AG04450 (cell line): ENCODE data around the gene MXRA7. TPM values are rescaled to one million over a fixed set of nuclear protein-coding genes. Genes with fewer than 3 reads are reported as not detected.
"Not testable (repeated sequence)": the region's sequence is repeated elsewhere in the genome, so short reads cannot be mapped to it uniquely, and the experiment has no call there.

Experiments used
- CTCF ChIA-PET: fragments of 300-600, 350-600 bp; formaldehyde crosslinking; extraction: SDS; loops from one replicate; lab custom pipeline; 2022; ENCODE audit warnings: antibody characterized with exemption, inconsistent platforms; lab: Charles Lee
- POLR2A ChIA-PET: fragments of 350-600 bp; formaldehyde crosslinking; extraction: SDS; loops from one replicate; lab custom pipeline; 2021; ENCODE audit warnings: antibody characterized with exemption, inconsistent platforms; lab: Yijun Ruan, JAX
- DNase-seq: peaks from one replicate; pipeline ENCODE4 v3.0.0-alpha.2; 2011; ENCODE audit warnings: low read depth, low spot score
- H3K27ac ChIP-seq: one replicate; pipeline ENCODE4 v1.5.1; 2012; ENCODE audit warnings: low read depth, low read length, control low read depth
- H3K27me3 ChIP-seq: one replicate; pipeline ENCODE4 v1.6.0; 2012; ENCODE audit warnings: low read length; ENCODE audit not compliant: control insufficient read depth, insufficient read depth
- H3K4me3 ChIP-seq: 2 replicates; pipeline ENCODE4 v1.5.1; 2011; ENCODE audit warnings: mild to moderate bottlenecking, low read depth, low read length, control low read depth
- H3K9me3 ChIP-seq: 2 replicates; pipeline ENCODE4 v1.5.1; 2012; ENCODE audit warnings: low read length; ENCODE audit not compliant: control insufficient read depth, insufficient read depth
- polyA plus RNA-seq: library from polyadenylated mRNA; depleted of rRNA; stranded (reverse); fragments of >200 nt; gene quantifications from 2 replicates; pipeline ENCODE4 v1.2.3, GENCODE V29; 2011
- TF ChIP-seq, protein P1 (sequence below): IDR thresholded peaks from 2 replicates; pipeline ENCODE4 v1.5.1; 2011; ENCODE audit warnings: low read depth, low read length, control low read depth, inconsistent platforms

The MXRA7 gene
- polyA plus RNA-seq, 1 experiment = 222 TPM

DNA sequence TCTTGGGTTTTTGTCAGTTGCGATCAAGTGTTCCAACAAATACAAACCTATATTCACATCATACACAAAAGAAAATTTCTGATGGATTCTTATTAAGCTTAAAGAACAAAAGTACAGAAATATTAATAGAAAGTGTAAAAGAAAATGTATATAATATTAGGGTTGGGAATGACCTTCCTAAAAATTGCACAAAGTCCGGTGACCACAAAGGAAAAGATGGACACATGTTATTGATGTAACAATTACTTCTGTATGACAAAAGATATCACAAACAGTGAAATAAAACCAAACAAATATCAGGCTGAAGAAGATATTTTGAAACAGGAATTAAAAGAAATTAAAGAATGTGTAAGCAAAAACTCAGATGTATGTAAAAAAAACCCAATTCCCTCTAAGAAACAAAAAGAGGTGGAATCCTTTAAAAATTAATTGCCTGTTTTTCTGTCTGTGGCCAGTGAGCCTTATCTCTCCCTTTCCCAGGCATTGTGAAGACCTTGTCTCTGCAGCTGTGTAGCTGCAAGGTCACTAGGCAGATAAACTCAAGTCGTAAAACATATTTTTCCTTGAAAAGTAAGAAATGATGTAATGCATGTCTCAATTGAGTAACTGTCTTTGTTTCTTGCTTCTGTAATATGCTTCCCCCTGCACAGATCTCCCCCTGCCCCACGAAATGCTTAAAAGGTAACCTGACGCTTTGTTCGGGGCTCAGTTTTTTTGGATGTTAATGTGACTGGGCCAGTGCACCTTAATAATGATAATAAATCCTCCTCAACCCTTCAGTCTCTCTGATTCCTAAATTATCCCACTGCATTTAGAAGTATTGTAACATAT is 70.0 kb downstream of the MXRA7 start:
- CTCF ChIA-PET = interaction anchor here (0.6 to 2.9 kb wide), 2 partner anchors 17 to 416 kb away, joined by 3 to 11 read pairs; no protein-coding TSS in a partner anchor
- POLR2A ChIA-PET = no interaction called here
- DNase-seq = no peak

DNA sequence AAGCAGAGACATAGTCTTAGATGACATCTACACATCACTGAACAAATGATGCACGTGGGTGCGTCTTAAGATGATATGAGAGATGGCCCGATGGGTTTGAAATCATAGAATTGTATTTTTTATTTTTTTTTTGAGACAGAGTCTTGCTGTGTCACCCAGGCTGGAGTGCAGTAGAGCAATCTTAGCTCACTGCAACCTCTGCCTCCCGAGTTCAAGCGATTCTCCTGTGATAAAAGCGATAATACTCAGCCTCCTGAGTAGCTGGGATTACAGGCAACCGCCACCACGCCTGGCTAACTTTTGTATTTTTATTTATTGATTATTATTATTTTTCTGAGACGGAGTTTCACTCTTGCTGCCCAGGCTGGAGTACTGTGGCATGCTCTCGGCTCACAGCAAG is 72.5 kb downstream of the MXRA7 start:
- Histone ChIP-seq H3K4me3 (no peak overlapping the region), H3K27ac (no peak overlapping the region), H3K27me3 (no peaks in the 10 kb centered on the region), H3K9me3 (no peaks in the 10 kb centered on the region)
- no peak for DNase-seq
- ChIA-PET CTCF (interaction anchor here (2.7 kb wide), 1 partner anchor 14 kb away, joined by 14 read pairs; no protein-coding TSS in a partner anchor), POLR2A (no interaction called here)
- TF ChIP-seq, protein P1, sequence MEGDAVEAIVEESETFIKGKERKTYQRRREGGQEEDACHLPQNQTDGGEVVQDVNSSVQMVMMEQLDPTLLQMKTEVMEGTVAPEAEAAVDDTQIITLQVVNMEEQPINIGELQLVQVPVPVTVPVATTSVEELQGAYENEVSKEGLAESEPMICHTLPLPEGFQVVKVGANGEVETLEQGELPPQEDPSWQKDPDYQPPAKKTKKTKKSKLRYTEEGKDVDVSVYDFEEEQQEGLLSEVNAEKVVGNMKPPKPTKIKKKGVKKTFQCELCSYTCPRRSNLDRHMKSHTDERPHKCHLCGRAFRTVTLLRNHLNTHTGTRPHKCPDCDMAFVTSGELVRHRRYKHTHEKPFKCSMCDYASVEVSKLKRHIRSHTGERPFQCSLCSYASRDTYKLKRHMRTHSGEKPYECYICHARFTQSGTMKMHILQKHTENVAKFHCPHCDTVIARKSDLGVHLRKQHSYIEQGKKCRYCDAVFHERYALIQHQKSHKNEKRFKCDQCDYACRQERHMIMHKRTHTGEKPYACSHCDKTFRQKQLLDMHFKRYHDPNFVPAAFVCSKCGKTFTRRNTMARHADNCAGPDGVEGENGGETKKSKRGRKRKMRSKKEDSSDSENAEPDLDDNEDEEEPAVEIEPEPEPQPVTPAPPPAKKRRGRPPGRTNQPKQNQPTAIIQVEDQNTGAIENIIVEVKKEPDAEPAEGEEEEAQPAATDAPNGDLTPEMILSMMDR = no peak

More for the DNA sequence above, 70.0 kb downstream of the MXRA7 start:
- Histone ChIP-seq H3K9me3 (no peaks in the 10 kb centered on the region), H3K27ac (no peak overlapping the region), H3K4me3 (no peak overlapping the region), H3K27me3 (peaks cover 7% of the 10 kb centered on the region)
- TF ChIP-seq, protein P1 = no peak

DNA sequence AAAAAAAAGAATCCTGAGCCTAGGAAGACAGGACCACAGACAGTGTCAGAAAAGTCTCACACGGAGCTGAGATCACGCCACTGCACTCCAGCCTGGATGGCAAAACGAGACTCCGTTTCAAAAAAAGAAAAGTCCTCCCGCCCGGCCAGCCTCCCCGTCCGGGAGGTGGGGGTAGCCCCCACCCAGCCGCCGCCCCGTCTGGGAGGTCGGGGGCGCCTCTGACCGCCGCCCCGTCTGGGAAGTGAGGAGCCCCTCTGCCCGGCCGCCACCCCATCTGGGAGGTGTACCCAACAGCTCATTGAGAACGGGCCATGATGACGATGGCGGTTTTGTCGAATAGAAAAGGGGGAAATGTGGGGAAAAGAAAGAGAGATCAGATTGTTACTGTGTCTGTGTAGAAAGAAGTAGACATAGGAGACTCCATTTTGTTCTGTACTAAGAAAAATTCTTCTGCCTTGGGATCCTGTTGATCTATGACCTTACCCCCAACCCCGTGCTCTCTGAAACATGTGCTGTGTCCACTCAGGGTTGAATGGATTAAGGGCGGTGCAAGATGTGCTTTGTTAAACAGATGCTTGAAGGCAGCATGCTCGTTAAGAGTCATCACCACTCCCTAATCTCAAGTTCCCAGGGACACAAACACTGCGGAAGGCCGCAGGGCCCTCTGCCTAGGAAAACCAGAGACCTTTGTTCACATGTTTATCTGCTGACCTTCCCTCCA is 74.1 kb downstream of the MXRA7 start:
- POLR2A ChIA-PET = not testable (repeated sequence)
- CTCF ChIA-PET = interaction anchor here (2.7 kb wide), 1 partner anchor 13 kb away, joined by 14 read pairs; no protein-coding TSS in a partner anchor

DNA sequence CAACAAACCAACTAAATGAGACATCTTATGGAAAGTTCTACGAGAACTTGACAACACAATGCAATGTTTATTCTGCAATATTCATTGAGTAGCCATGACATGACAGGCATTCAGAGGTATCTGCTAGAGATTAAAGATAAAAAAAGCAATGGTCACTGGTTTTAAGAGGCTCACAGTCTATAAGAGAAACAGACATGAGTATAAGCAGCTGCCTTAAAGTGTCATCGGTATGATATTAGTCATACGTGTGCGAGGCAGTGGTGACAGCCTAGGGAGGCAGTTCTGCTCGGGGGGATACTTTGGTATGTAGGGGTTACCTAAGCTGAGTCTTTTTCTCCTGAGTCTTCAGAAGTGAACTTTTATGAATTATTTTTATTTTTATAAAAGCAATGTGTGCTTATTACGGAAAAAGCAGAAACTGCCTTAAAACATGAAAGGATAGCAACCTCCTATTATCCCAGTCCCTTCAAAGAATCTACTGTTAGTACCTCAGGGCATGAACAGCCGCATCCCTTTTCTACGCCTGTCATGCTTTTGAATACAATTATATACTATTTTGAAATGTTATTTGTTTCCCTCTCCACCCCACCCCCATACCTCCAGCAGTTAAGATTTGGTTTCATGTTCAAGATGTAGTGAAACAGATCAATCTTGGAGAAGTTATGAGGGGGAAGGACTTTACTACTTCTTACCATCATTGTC is 75.0 kb downstream of the MXRA7 start:
- ChIA-PET CTCF (interaction anchor here (1.2 to 4.9 kb wide), 2 partner anchors 12 to 45 kb away, joined by 3 to 38 read pairs; no protein-coding TSS in a partner anchor), POLR2A (no interaction called here)
- no peak overlapping the region for H3K4me3 ChIP-seq
- TF ChIP-seq, protein P1 = no peak
- H3K27ac ChIP-seq = no peak overlapping the region
- no peak for DNase-seq
- H3K27me3 ChIP-seq = no peaks in the 10 kb centered on the region
- no peaks in the 10 kb centered on the region for H3K9me3 ChIP-seq

More for the DNA sequence above, 74.1 kb downstream of the MXRA7 start:
- not testable (repeated sequence) for H3K27me3 ChIP-seq, H3K9me3 ChIP-seq, H3K27ac ChIP-seq, H3K4me3 ChIP-seq, DNase-seq

DNA sequence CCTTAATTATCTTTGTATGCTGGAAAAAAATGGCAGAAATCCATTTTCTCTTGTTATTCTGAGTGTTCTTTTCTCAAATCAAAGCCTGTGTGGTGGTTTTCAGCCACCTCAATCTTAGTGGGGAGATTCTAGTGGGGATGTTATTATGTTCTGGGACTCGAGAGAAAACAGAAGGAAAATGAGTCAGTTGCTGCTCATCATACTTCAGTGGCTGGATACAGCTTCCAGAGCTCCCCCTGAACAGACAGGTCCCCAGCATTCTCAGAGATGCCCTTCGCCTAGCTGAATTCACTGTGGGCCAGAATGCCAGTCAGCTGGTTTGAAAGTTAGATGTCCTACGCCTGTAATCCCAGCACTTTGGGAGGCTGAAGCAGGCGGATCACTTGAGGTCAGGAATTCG is 75.7 kb downstream of the MXRA7 start:
- Histone ChIP-seq H3K9me3 (no peaks in the 10 kb centered on the region), H3K27ac (no peak overlapping the region), H3K27me3 (no peaks in the 10 kb centered on the region), H3K4me3 (no peak overlapping the region)
- ChIA-PET CTCF (interaction anchor here (1.2 to 4.9 kb wide), 2 partner anchors 11 to 46 kb away, joined by 3 to 38 read pairs; no protein-coding TSS in a partner anchor), POLR2A (no interaction called here)
- TF ChIP-seq, protein P1 = no peak
- no peak for DNase-seq
